SHP77 (cell line): ENCODE results near the gene COL15A1.
"Not testable (repeated sequence)": the region's sequence is repeated elsewhere in the genome, so short reads cannot be mapped to it uniquely, and the experiment has no call there.

Experiments used
- DNase-seq, 2 experiments: peaks; one replicate each; lab custom pipeline; 2025; lab: John Stamatoyannopoulos, UW

The COL15A1 gene

GRCh38 chr9:98943682-98944056, at the start of gene COL15A1:
Gene COL15A1, plus strand, starts transcription at chr9:98943907. Its CDS starts 155 bp downstream, at chr9:98944062.
- DNase-seq = no peak

- DNase-seq = no peak
Measured at GRCh38 chr9:98894171-98894570, 49.5 kb upstream of the COL15A1 start.

GRCh38 chr9:98894761-98895160, 48.9 kb upstream of the COL15A1 start:
- DNase-seq = no peak

- no peak for DNase-seq
Measured at GRCh38 chr9:98896632-98897031, 47.1 kb upstream of the COL15A1 start.

- DNase-seq = no peak
Measured at GRCh38 chr9:98897745-98898144, 46.0 kb upstream of the COL15A1 start.

GRCh38 chr9:98899408-98900056, 44.2 kb upstream of the COL15A1 start:
- no peak for DNase-seq

- no peak for DNase-seq
Measured at GRCh38 chr9:98900244-98900643, 43.5 kb upstream of the COL15A1 start.

GRCh38 chr9:98900725-98901124, 43.0 kb upstream of the COL15A1 start:
- DNase-seq = no peak

- DNase-seq = not testable (repeated sequence)
Measured at GRCh38 chr9:98901843-98902242, 41.9 kb upstream of the COL15A1 start.

GRCh38 chr9:98902516-98902915, 41.2 kb upstream of the COL15A1 start:
- DNase-seq = no peak

- DNase-seq = no peak
Measured at GRCh38 chr9:98902925-98903324, 40.8 kb upstream of the COL15A1 start.

- DNase-seq = no peak
Measured at GRCh38 chr9:98903961-98904411, 39.7 kb upstream of the COL15A1 start.

- DNase-seq = no peak
Measured at GRCh38 chr9:98905015-98905414, 38.7 kb upstream of the COL15A1 start.

GRCh38 chr9:98906273-98907040, 37.2 kb upstream of the COL15A1 start:
- DNase-seq = peak in 1 of 2 experiments; percentile 17

- DNase-seq = no peak
Measured at GRCh38 chr9:98907055-98907454, 36.7 kb upstream of the COL15A1 start.

GRCh38 chr9:98908897-98909634, 34.6 kb upstream of the COL15A1 start:
- no peak for DNase-seq

GRCh38 chr9:98909935-98910334, 33.8 kb upstream of the COL15A1 start:
- DNase-seq = no peak

- no peak for DNase-seq
Measured at GRCh38 chr9:98911042-98911441, 32.7 kb upstream of the COL15A1 start.

- DNase-seq = not testable (repeated sequence)
Measured at GRCh38 chr9:98911738-98912137, 32.0 kb upstream of the COL15A1 start.

- DNase-seq = no peak
Measured at GRCh38 chr9:98912450-98912849, 31.3 kb upstream of the COL15A1 start.

GRCh38 chr9:98913044-98913443, 30.7 kb upstream of the COL15A1 start:
- DNase-seq = no peak

- DNase-seq = no peak
Measured at GRCh38 chr9:98913705-98914104, 30.0 kb upstream of the COL15A1 start.

- DNase-seq = no peak
Measured at GRCh38 chr9:98915599-98915998, 28.1 kb upstream of the COL15A1 start.
